Activated CD8-positive, alpha-beta memory T cell treated with anti-CD3 and anti-CD28 coated beads for 36 hours (primary cell): ENCODE measurements around the gene GORASP1. TPM values are rescaled to one million over a fixed set of nuclear protein-coding genes. Genes with fewer than 3 reads are reported as not detected.
"Not testable (repeated sequence)": the region's sequence is repeated elsewhere in the genome, so short reads cannot be mapped to it uniquely, and the experiment has no call there.

Experiments
- CTCF ChIA-PET: fragments of 350-600 bp; sonication (Branson Sonifier 250); formaldehyde crosslinking; loops from one replicate; lab custom pipeline; 2021; ENCODE audit warnings: antibody characterized with exemption; lab: Charles Lee
- POLR2A ChIA-PET: fragments of 350-600 bp; sonication (Branson Sonifier 250); formaldehyde crosslinking; loops from one replicate; lab custom pipeline; 2021; ENCODE audit warnings: antibody characterized with exemption; lab: Charles Lee
- total RNA-seq, 2 experiments: library from RNA; stranded (reverse); gene quantifications; one replicate each; pipeline ENCODE4 v1.2.3, GENCODE V29; 2021

Gene GORASP1
- total RNA-seq, 2 experiments from 2014 or later, result 22.3 to 24.2 TPM

DNA sequence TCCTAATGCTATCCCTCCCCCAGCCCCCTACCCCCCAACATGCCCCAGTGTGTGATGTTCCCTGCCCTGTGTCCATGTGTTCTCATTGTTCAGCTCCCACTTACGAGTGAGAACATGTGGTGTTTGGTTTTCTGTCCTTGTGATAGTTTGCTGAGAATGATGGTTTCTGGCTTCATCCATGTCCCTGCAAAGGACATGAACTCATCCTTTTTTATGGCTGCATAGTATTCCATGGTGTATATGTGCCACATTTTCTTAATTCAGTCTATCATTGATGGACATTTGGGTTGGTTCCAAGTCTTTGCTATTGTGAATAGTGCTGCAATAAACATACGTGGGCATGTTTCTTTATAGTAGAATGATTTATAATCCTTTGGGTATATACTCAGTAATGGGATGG, 46.2 kb downstream of the GORASP1 start:
- CTCF ChIA-PET, result interaction anchor here (0.7 kb wide), 1 partner anchor 9 kb away, joined by 3 read pairs; no protein-coding TSS in a partner anchor

DNA sequence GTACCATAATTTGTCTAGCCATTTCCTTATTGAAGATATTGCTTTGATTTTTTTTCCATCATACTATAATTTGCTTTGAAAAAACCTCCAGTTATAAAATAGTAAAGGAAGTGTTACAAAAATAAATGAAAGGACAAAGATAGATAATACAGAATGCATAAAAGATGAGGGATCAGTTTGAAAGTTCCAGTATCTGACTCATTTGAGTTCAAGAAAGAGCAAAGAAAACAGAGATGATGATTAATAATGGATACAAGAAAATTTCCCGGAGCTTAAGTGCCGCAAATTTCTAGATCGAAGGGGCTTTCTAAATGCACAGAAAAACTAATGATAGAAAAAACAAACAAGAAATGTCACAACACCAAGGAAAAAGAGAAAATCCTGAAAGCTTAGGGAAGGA, 51.3 kb downstream of the GORASP1 start:
- CTCF ChIA-PET, result no interaction called here
- POLR2A ChIA-PET, result no interaction called here

More for the DNA sequence above, 46.2 kb downstream of the GORASP1 start:
- POLR2A ChIA-PET, result not testable (repeated sequence)

DNA sequence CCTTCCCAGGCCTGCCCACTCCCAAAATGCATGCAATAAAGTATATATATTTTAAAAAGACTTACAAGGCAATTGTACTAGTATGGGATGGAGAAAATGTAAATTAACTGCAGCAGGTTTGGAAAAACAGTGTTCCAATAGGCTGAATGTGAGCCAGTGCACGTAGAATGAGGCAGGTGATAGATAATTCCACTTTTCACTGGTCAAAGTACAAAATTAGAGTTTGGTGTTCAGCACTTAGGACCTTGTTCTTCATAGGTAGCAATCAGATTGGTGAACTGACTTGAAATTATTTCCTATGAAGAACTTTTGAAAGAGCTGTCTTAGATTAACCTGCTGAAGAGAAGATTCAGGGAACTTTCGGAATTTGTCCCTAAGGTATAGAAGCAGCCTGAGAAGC, 53.7 kb downstream of the GORASP1 start:
- POLR2A ChIA-PET, result no interaction called here
- CTCF ChIA-PET, result no interaction called here

DNA sequence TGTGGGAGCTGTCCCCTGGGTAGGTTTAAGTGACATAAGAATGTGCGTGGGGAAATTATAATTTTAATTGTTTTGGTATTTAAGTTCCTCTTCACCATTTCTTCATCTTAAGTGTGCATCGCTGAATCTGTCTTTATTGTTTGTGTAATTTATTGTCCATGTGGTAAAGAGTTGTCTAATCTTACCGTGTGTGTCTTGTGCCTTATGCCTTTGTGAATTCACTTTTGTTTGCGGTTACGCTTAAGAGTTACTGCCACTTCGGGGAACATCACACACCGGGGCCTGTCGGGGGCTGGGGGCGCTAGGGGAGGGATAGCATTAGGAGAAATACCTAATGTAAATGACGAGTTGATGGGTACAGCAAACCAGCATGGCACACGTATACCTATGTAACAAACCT, 54.8 kb downstream of the GORASP1 start:
- ChIA-PET CTCF (no interaction called here), POLR2A (no interaction called here)

DNA sequence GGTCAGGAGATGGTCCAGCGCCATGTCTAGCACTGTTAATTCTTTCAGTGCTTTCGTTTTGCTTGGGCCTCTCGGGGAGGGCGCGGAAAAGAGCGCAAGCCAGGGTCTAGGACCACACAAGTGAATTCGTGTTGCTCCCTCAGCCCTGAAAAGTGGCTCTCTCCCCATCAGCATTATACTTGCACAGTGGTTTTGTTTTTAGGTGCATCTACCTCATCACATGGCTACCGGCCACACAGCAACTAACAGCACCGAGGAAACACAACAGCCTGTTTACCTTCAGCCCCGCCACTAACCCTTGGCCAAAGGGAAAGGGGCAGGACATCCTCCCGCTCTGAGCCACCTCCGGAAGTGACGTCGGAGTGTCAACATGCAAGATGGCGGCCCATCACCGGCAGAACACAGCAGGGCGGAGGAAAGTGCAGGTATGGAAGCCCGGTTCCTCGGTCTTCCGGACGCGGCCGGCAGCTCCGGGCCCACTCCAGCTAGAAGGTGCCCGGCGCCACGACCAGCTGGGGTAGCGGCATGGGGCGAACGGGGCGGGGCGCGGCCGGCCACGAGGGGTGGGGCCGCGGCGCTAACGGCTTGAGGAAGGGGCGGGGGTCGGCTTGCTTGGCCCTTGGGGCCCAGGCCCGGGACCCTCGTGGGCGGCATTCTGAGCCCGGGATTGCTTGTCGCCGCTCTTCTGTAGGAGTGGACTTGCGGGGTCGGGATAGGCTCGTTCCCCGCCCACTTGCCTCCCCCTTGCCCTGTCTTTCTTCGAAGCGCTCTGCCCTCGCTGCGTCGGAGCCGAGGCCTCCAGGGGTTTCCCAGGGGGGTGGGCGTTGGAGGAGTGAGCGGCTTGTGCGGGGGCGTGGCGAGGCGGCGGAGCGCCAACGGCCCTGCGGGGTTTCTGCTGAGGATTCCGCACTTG, 55.5 kb downstream of the GORASP1 start, which contains the start of the genes SCN11A and WDR48:
Gene SCN11A (minus strand): TSS at position 296 of the 913 bp plus-strand sequence. CDS start 101,582 bp downstream, outside the sequence.
Gene WDR48 (plus strand): TSS at position 368 of the 913 bp plus-strand sequence. CDS start 10 bp downstream, at position 378.
- CTCF ChIA-PET, result no interaction called here

DNA sequence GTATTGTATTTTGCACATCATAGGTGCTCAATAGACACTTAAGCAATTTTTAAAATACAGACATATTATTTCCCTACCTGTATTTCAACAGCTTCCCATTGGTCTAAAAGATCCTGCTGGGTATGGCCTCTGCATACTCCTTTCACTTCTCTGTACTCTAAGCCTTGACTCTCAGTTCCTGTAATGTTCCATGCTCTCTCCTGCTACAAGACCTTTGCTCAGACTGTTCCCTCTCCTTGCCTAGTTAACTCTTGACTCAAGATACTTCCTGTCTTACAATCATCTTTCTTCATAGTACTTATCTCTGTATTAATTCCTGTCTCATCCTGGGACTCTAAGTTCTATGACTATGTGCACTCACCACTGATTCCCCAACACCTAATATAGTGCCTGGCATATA, 57.4 kb downstream of the GORASP1 start:
- POLR2A ChIA-PET, result no interaction called here
- CTCF ChIA-PET, result no interaction called here

More for the DNA sequence above, 55.5 kb downstream of the GORASP1 start, which contains the start of the genes SCN11A and WDR48:
- POLR2A ChIA-PET, result no interaction called here

Other genes starting within 250 kb of the GORASP1 start
- under 1 TPM; 0.04 to 0.08 TPM for gene SCN11A, start 55.7 kb downstream of the GORASP1 start, total RNA-seq
- gene WDR48, start 55.6 kb downstream of the GORASP1 start, total RNA-seq, result 10 to 100 TPM; 38.0 to 43.2 TPM
- 1 to 10 TPM; 1.1 to 1.2 TPM for gene TTC21A, start 53 bp upstream of the GORASP1 start, total RNA-seq
- gene CSRNP1, start 46.0 kb upstream of the GORASP1 start, total RNA-seq, result 10 to 100 TPM; 40.5 to 40.7 TPM
- 1 to 10 TPM; 4.2 to 4.3 TPM for gene XIRP1, start 85.0 kb upstream of the GORASP1 start, total RNA-seq
- under 1 TPM; 0.21 to 0.51 TPM for gene CX3CR1, start 172.4 kb upstream of the GORASP1 start, total RNA-seq
- gene CCR8, start 222.1 kb upstream of the GORASP1 start, total RNA-seq, result 1 to 10 TPM; 2.5 TPM